IMR-90 (cell line): Measurements from ENCODE around the gene TRIM36. TPM values are rescaled to one million over a fixed set of nuclear protein-coding genes. Genes with fewer than 3 reads are reported as not detected.

Source experiments
- ATAC-seq: fragments of 200-7000 bp; cut with Tn5 transposase; 2 replicates; pipeline ENCODE4 v1.9.1; 2020; ENCODE audit warnings: low read depth, mild to moderate bottlenecking, moderate library complexity
- BruUV-seq: library from RNA; stranded (reverse); fragments of 400-500 nt; replicated peaks from 2 replicates; lab custom pipeline; 2021; lab: Mats Ljungman, UMichigan
- CTCF ChIA-PET: fragments of 300-600 bp; formaldehyde crosslinking; extraction: SDS; loops from one replicate; lab custom pipeline; 2021; ENCODE audit warnings: antibody characterized with exemption; lab: Yijun Ruan, JAX
- POLR2A ChIA-PET: fragments of 300-600 bp; sonication (Branson Sonifier 250); formaldehyde crosslinking; loops from one replicate; lab custom pipeline; 2022; ENCODE audit warnings: antibody characterized with exemption; ENCODE audit not compliant: unreplicated experiment; lab: Charles Lee
- DNase-seq: peaks from one replicate; pipeline ENCODE4 v3.0.0; 2013
- H2AFZ ChIP-seq: replicated peaks from 2 replicates; pipeline ENCODE3; 2013; ENCODE audit warnings: low read length, mild to moderate bottlenecking; ENCODE audit not compliant: poor library complexity
- H2AK5ac ChIP-seq: 2 replicates; pipeline ENCODE4 v1.6.1; 2013; ENCODE audit warnings: low read depth, low read length, inconsistent platforms
- H2AK9ac ChIP-seq: replicated peaks from 2 replicates; pipeline ENCODE3; 2013; ENCODE audit warnings: mild to moderate bottlenecking, low read depth, low read length, moderate library complexity; ENCODE audit not compliant: poor library complexity
- H2BK120ac ChIP-seq: 2 replicates; pipeline ENCODE4 v1.6.1; 2013; ENCODE audit warnings: low read depth, low read length, inconsistent platforms
- H2BK15ac ChIP-seq: 3 replicates; pipeline ENCODE4 v1.6.1; 2013; ENCODE audit warnings: low read depth, low read length, inconsistent platforms
- H2BK20ac ChIP-seq: 2 replicates; pipeline ENCODE4 v1.6.1; 2013; ENCODE audit warnings: low read depth, mild to moderate bottlenecking, inconsistent platforms, low read length, moderate library complexity
- H2BK5ac ChIP-seq: 2 replicates; pipeline ENCODE4 v1.6.1; 2013; ENCODE audit warnings: mild to moderate bottlenecking, low read depth, low read length, inconsistent platforms; ENCODE audit not compliant: poor library complexity, severe bottlenecking
- H3K14ac ChIP-seq: replicated peaks from 2 replicates; pipeline ENCODE4 v1.6.1; 2013; ENCODE audit warnings: low read depth, low read length, inconsistent platforms
- H3K18ac ChIP-seq: 2 replicates; pipeline ENCODE4 v1.6.1; 2013; ENCODE audit warnings: low read depth, low read length, control low read depth
- H3K23ac ChIP-seq: 2 replicates; pipeline ENCODE4 v1.6.1; 2013; ENCODE audit warnings: low read depth, low read length, inconsistent platforms
- H3K27ac ChIP-seq: 2 replicates; pipeline ENCODE4 v1.5.1; 2013; ENCODE audit warnings: mild to moderate bottlenecking, control low read depth, low read length; ENCODE audit not compliant: insufficient read depth
- H3K27me3 ChIP-seq: 2 replicates; pipeline ENCODE4 v1.6.1; 2013; ENCODE audit warnings: low read length; ENCODE audit not compliant: control insufficient read depth, insufficient read depth
- H3K36me3 ChIP-seq: 2 replicates; pipeline ENCODE4 v1.6.1; 2013; ENCODE audit warnings: low read length, mixed read lengths; ENCODE audit not compliant: control insufficient read depth, insufficient read depth
- H3K4ac ChIP-seq: 2 replicates; pipeline ENCODE4 v1.6.1; 2013; ENCODE audit warnings: low read depth, low read length, inconsistent platforms
- H3K4me1 ChIP-seq: 2 replicates; pipeline ENCODE4 v1.6.1; 2013; ENCODE audit warnings: low read length, mixed read lengths; ENCODE audit not compliant: control insufficient read depth, insufficient read depth
- H3K4me2 ChIP-seq: 2 replicates; pipeline ENCODE4 v1.6.1; 2013; ENCODE audit warnings: low read depth, mild to moderate bottlenecking, control low read depth, low read length, moderate library complexity
- H3K4me3 ChIP-seq: 2 replicates; pipeline ENCODE4 v1.5.1; 2013; ENCODE audit warnings: low read depth, mild to moderate bottlenecking, control low read depth, low read length, moderate library complexity; ENCODE audit not compliant: insufficient read depth
- H3K56ac ChIP-seq: 2 replicates; pipeline ENCODE4 v1.6.1; 2013; ENCODE audit warnings: low read length, inconsistent platforms; ENCODE audit not compliant: insufficient read depth; ENCODE audit errors: extremely low read depth
- H3K79me1 ChIP-seq, 2 experiments: 2 replicates each; pipeline ENCODE4 v1.6.1; 2013; ENCODE audit warnings: low read length in 2 of 2, inconsistent platforms in 1 of 2, low read depth in 1 of 2
- H3K9ac ChIP-seq: 2 replicates; pipeline ENCODE4 v1.6.1; 2013; ENCODE audit warnings: low read depth, low read length, control low read depth
- H3K9me1 ChIP-seq: 2 replicates; pipeline ENCODE4 v1.6.1; 2013; ENCODE audit warnings: low read length, inconsistent platforms; ENCODE audit not compliant: insufficient read depth
- H3K9me3 ChIP-seq: 2 replicates; pipeline ENCODE4 v1.6.1; 2013; ENCODE audit warnings: low read length; ENCODE audit not compliant: control insufficient read depth, insufficient read depth
- H4K20me1 ChIP-seq: 2 replicates; pipeline ENCODE4 v1.6.1; 2013; ENCODE audit warnings: low read length, inconsistent platforms; ENCODE audit not compliant: insufficient read depth
- H4K5ac ChIP-seq: 2 replicates; pipeline ENCODE4 v1.6.1; 2013; ENCODE audit warnings: mild to moderate bottlenecking, low read depth, low read length, control low read depth
- H4K8ac ChIP-seq, 2 experiments: 2 replicates each; pipeline ENCODE4 v1.6.1; 2013; ENCODE audit warnings: low read depth in 2 of 2, low read length in 2 of 2, control low read depth in 1 of 2, inconsistent platforms in 1 of 2
- H4K91ac ChIP-seq: 2 replicates; pipeline ENCODE4 v1.6.1; 2013; ENCODE audit warnings: low read depth, low read length, inconsistent platforms; ENCODE audit not compliant: insufficient read depth
- BHLHE40 ChIP-seq: fragments of 150-350 bp; IDR thresholded peaks from 2 replicates; pipeline ENCODE4 v1.6.1; 2016; ENCODE audit warnings: mild to moderate bottlenecking, low read depth, low read length
- CEBPB ChIP-seq: IDR thresholded peaks from 2 replicates; pipeline ENCODE4 v1.6.1; 2012; ENCODE audit warnings: low read depth, low read length, improper control_type of control experiment
- CHD1 ChIP-seq: IDR thresholded peaks from 2 replicates; pipeline ENCODE4 v1.6.1; 2012; ENCODE audit warnings: low read depth, low read length, improper control_type of control experiment
- FOS ChIP-seq: fragments of 150-350 bp; IDR thresholded peaks from 2 replicates; pipeline ENCODE4 v1.6.1; 2016; ENCODE audit warnings: low read depth, low read length
- MAFK ChIP-seq: IDR thresholded peaks from 2 replicates; pipeline ENCODE4 v1.6.1; 2012; ENCODE audit warnings: low read depth, low read length, improper control_type of control experiment
- MAZ ChIP-seq: IDR thresholded peaks from 2 replicates; pipeline ENCODE4 v1.6.1; 2012; ENCODE audit warnings: low read depth, mild to moderate bottlenecking, low read length, improper control_type of control experiment, moderate library complexity, borderline replicate concordance
- NFE2L2 ChIP-seq: fragments of 150-350 bp; IDR thresholded peaks from 2 replicates; pipeline ENCODE4 v1.6.1; 2016; ENCODE audit warnings: low read depth, mild to moderate bottlenecking, low read length
- POLR2A ChIP-seq: IDR thresholded peaks from 2 replicates; pipeline ENCODE4 v1.6.1; 2012; ENCODE audit warnings: mild to moderate bottlenecking, low read depth, low read length
- RAD21 ChIP-seq: IDR thresholded peaks from 2 replicates; pipeline ENCODE4 v1.6.1; 2012; ENCODE audit warnings: low read length, improper control_type of control experiment
- RFX5 ChIP-seq: IDR thresholded peaks from 2 replicates; pipeline ENCODE4 v1.8.0; 2012; ENCODE audit warnings: low read depth, mild to moderate bottlenecking, low read length, moderate library complexity
- SMC3 ChIP-seq: fragments of 150-350 bp; IDR thresholded peaks from 2 replicates; pipeline ENCODE4 v1.6.1; 2016; ENCODE audit warnings: low read depth, mild to moderate bottlenecking, antibody characterized with exemption, low read length, moderate library complexity
- WGBS, 2 experiments: methylation state at CpG; one replicate each; pipeline versions ENCODE4 v1.1.5 to v1.1.7; 2013; ENCODE audit warnings: missing lambda C conversion rate in 2 of 2; ENCODE audit not compliant: insufficient read length in 1 of 2; ENCODE audit errors: extremely low coverage in 2 of 2; 5-methylcytosine and 5-hydroxymethylcytosine counted together
- dilution Hi-C: fragments of 300-500 bp; cut with HindIII; formaldehyde crosslinking; loops from one replicate; pipeline ENCODE4 v1.14.3; 2018; ENCODE audit warnings: low sequenced_read_pairs; ENCODE audit not compliant: unreplicated experiment
- in situ Hi-C: fragments of 300-500 bp; cut with MboI; formaldehyde crosslinking; loops from 3 replicates; pipeline ENCODE4 v1.14.3; 2019; ENCODE audit warnings: low sequenced_read_pairs, inconsistent platforms, mixed read lengths
- intact Hi-C: fragments of 100-400 bp; cut with micrococcal nuclease; formaldehyde crosslinking; loops from 2 replicates; pipeline ENCODE4 v1.10.0; 2022
- polyA plus RNA-seq, 3 experiments: library from polyadenylated mRNA; depleted of rRNA; stranded (reverse); fragments of >200 nt; gene quantifications; 2 replicates each; pipeline ENCODE4 v1.2.3, GENCODE V29; 2012; ENCODE audit warnings: low replicate concordance in 1 of 3
- total RNA-seq: library from RNA; depleted of rRNA; stranded (reverse); fragments of >200 nt; gene quantifications from 2 replicates; pipeline ENCODE4 v1.2.3, GENCODE V29; 2012
- TF ChIP-seq, protein P1 (sequence below): fragments of 150-350 bp; IDR thresholded peaks from 2 replicates; pipeline ENCODE4 v1.6.1; 2017; ENCODE audit warnings: mild to moderate bottlenecking, antibody characterized with exemption, low read length, low read depth
- TF ChIP-seq, protein P2 (sequence below): fragments of 150-350 bp; IDR thresholded peaks from 2 replicates; pipeline ENCODE4 v1.6.1; 2016; ENCODE audit warnings: low read depth, mild to moderate bottlenecking, low read length, moderate library complexity, borderline replicate concordance

TRIM36 gene
- total and polyA plus RNA-seq, 2 of the 4 experiments (the other 2 are of a cell fraction), result 0.10 to 0.18 TPM

DNA sequence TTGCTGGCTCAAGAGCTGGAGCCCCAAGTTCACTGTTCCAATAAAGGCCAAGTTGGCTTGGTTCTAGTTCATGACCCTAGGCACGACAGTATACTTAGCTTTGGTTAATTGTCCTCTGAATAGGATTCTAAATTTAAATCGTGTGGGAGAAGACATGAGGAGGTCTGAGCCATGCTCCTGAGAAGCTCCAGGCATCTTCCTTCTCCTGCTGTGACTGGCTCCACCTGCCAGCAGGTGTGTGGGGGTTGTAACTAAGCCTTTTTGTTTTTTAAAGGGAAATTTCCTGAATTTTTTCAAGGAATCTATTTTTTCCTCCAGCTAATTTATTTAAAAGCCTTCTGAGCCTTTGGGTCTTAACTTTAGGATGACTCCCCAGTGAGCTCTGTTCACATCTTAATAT, 20.2 kb upstream of the TRIM36 start:
- DNase-seq, result no peak
- no peak for TF ChIP-seq MAZ
- no peak for TF ChIP-seq NFE2L2
- TF ChIP-seq FOS, result no peak
- no peak for TF ChIP-seq MAFK
- no peak for TF ChIP-seq CHD1
- no peak for TF ChIP-seq RFX5
- TF ChIP-seq BHLHE40, result no peak
- TF ChIP-seq, protein P1, sequence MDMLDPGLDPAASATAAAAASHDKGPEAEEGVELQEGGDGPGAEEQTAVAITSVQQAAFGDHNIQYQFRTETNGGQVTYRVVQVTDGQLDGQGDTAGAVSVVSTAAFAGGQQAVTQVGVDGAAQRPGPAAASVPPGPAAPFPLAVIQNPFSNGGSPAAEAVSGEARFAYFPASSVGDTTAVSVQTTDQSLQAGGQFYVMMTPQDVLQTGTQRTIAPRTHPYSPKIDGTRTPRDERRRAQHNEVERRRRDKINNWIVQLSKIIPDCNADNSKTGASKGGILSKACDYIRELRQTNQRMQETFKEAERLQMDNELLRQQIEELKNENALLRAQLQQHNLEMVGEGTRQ, result no peak
- no peak for TF ChIP-seq RAD21
- no peak for TF ChIP-seq SMC3
- TF ChIP-seq, protein P2, sequence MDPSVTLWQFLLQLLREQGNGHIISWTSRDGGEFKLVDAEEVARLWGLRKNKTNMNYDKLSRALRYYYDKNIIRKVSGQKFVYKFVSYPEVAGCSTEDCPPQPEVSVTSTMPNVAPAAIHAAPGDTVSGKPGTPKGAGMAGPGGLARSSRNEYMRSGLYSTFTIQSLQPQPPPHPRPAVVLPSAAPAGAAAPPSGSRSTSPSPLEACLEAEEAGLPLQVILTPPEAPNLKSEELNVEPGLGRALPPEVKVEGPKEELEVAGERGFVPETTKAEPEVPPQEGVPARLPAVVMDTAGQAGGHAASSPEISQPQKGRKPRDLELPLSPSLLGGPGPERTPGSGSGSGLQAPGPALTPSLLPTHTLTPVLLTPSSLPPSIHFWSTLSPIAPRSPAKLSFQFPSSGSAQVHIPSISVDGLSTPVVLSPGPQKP, result no peak
- no peak for TF ChIP-seq POLR2A
- TF ChIP-seq CEBPB, result no peak
- no peaks in the 10 kb centered on the region for H3K9me3 ChIP-seq
- H2AFZ ChIP-seq, result no peak overlapping the region
- H3K4ac ChIP-seq, result no peak overlapping the region
- H4K5ac ChIP-seq, result no peak overlapping the region
- H3K27ac ChIP-seq, result no peak overlapping the region
- no peaks in the 10 kb centered on the region for H3K79me1 ChIP-seq
- H3K36me3 ChIP-seq, result no peaks in the 10 kb centered on the region
- no peak overlapping the region for H3K9ac ChIP-seq
- H4K8ac ChIP-seq, result no peak overlapping the region
- ChIA-PET POLR2A (no interaction called here), CTCF (interaction anchor here (0.9 kb wide), 1 partner anchor 11 kb away, joined by 7 read pairs; no protein-coding TSS in a partner anchor)
- H3K56ac ChIP-seq, result no peak overlapping the region
- peaks cover 5% of the 10 kb centered on the region for H3K27me3 ChIP-seq
- no TSS peak for BruUV-seq
- H3K4me1 ChIP-seq, result no peaks in the 10 kb centered on the region
- no peak overlapping the region for H3K18ac ChIP-seq
- WGBS, 2 experiments, result no CpG with 5 or more reads among the region's 2 CpGs
- no peak overlapping the region for H2BK20ac ChIP-seq
- intact Hi-C loops, result no loop called here
- H2AK9ac ChIP-seq, result no peak overlapping the region
- in situ Hi-C loops, result no loop called here
- H3K14ac ChIP-seq, result no peak overlapping the region
- no peak overlapping the region for H3K23ac ChIP-seq
- dilution Hi-C loops, result no loop called here
- no peak overlapping the region for H4K91ac ChIP-seq
- ATAC-seq, result no peak
- H2AK5ac ChIP-seq, result no peak overlapping the region
- H3K4me3 ChIP-seq, result no peak overlapping the region
- no peak overlapping the region for H3K4me2 ChIP-seq
- H4K20me1 ChIP-seq, result no peaks in the 10 kb centered on the region
- no peak overlapping the region for H2BK120ac ChIP-seq
- H3K9me1 ChIP-seq, result no peaks in the 10 kb centered on the region
- H2BK5ac ChIP-seq, result no peak overlapping the region
- H2BK15ac ChIP-seq, result no peak overlapping the region
